Left cardiac atrium (tissue), 4 donors: ENCODE results near the gene SLC9A8. TPM values are rescaled to one million over a fixed set of nuclear protein-coding genes. Genes with fewer than 3 reads are reported as not detected.
A peak's percentile ranks its signal among the peaks of the same experiment; 100 is the strongest.

Experiments used
- ATAC-seq, 2 donors: fragments of 200-7000 bp; cut with Tn5 transposase; one replicate each; pipeline ENCODE4 v1.9.1; 2020; ENCODE audit warnings: mild to moderate bottlenecking in 2 of 2, moderate library complexity in 2 of 2
- DNase-seq: peaks from one replicate; pipeline ENCODE4 v3.0.0-alpha.2; 2020
- intact Hi-C, 2 donors: fragments of 100-400 bp; cut with DNase I; formaldehyde crosslinking; loops; one replicate each; pipeline versions ENCODE4 v1.14.1 to v1.15.1; 2022 to 2023
- total RNA-seq, 2 donors: library from RNA; stranded (reverse); fragmentation: NEBNext Ultra II Directional; extraction: Animal tissue kit (Norgen Biotek cat#: 25700); gene quantifications; one replicate each; pipeline ENCODE4 v1.2.1, GENCODE V29; 2021
- donor health status: DM: no; HTN: yes; CAD: no.
- donor health status: DM: no; HTN: yes; CAD: no; lungs with severe emphysema.
- donor health status: DM: yes; HTN: yes; CAD: no.
- donor health status: Dilated cardiomyopathy.

SLC9A8 gene
- total RNA-seq, 2 donors from 2014 or later: 6.4 to 6.5 TPM

DNA sequence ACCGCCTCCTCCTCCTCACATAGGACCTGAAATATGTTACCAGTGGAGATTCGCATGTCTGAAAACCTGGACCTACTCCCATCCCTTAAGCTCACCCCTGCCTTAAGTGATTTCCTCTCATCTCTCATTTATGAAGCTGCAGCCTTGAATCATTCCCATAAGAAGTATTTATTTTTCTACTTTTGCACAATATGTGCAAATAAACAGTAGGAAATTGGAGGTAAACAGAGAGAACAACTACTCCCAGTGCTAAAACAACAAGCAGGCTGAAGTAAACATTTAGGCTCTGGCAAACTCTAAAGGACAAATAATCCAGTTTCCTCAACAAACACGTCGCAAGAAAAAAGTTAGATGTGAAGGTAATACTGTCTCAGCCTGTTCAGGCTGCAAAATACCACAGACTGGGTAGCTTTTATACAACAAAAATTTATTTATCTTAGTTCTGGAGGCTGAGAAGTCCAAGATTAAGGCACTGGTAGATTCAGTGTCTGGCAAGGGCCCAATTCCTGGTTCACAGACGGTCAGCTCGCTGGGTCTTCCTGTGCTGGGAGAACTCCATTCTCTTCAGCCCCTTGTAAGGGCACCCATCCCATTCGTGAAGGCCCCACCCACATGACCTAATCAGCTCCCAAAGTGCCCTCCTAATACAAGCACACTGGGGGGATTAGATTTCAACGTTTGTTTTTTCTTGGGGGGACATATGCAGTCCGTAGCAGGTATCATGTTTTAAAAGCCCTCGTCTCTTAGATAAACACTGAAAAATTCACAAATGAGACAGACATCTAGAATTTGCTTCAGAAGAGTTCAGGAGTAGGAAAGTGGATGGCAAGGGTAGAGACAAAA, 87.1 kb downstream of the SLC9A8 start:
- no peak for DNase-seq
- intact Hi-C loops: no loop called here
- ATAC-seq: peak in 1 of 2 donors; percentile 17

DNA sequence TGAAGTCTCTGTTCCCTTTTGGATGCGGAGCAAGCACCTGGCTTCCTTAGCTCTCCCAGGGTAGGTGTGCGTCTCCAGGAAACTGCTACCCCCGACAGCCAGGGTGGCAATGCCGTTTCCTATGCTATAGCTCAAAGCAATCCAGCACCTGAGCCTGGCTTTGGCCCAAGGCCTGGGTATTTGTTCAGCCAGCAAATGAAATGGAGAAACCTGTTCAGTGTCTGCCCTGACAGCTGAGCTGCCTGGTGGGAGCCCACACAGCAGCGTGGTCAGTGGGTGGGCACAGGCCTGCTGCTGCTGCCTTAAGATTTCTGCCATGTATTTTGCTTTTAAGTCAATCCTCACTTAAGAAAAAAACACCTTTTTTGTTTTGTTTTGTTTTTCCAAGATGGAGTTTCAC, 89.0 kb downstream of the SLC9A8 start:
- no peak for ATAC-seq
- intact Hi-C loops: no loop called here
- no peak for DNase-seq

DNA sequence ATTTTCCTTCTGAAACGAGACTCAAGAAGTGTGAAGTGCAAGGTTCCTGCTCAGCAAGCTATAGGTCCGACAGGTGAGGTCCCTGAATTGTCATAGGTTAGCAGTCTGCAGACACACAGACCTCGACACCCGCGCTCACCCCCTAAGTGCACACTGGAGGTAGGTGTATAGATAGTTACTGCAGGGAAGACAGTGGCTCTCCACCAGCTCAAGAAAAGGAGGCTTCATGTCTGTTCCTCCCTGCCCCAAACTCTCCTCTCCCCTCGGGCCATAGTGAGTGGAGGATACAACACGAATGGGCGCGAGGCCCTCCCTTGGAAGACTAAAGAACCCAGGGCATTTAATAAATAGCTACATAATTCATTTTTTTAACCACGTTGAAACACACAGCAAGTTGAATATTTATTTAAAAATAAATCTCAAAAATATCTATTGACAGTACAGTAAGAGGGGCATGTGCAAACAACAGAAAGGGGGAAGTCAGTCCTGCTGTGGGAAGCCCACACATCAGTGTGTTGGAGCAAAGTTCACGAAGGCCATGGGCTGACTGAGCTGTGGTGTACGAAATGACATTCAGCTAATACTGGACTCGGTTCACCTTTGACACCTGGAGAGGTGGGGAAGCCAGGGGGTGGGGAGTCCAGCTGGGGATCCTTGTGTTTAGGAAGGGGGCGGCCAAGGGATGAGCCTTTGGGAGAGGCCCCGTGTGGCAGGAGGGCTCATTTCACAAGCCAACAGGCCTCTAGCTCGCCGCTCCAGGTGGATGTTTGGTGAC, 92.0 kb downstream of the SLC9A8 start:
- DNase-seq (no peak), ATAC-seq (no peak)
- intact Hi-C loops: no loop called here

DNA sequence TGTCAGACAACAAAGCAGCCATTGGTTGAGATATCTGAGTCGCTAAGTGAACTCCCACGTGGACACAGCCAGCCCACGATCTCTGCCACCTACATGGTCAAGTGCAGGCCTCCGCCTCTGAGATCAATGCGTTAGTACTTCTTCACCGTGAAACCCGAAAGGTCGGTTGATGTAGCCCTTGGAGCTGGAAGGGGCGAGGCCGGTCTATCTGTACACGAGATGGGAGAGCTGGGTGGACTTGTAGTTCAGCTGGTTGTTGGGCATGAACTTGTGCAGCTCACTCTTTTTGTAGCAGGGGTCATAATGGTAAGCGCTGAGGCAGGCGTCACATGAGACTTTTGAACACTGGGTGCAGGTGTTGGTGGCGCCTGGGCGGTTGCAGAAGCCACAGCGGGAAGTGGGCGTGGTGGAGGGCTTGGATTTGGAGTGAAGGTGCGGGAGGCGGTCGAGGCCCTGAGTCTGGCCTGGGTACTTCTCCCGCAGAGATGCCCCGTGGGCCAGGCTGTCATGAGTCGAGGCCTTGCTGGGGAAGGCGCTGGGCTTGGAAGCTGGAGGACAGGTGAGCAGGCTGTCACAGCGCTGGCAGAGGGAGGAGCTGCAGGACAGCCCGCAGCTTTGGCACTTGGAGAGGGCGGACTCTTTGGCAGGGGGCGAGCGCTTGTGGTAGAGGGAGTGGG, 92.9 kb downstream of the SLC9A8 start:
- ATAC-seq: no peak
- intact Hi-C loops: no loop called here
- DNase-seq: no peak

DNA sequence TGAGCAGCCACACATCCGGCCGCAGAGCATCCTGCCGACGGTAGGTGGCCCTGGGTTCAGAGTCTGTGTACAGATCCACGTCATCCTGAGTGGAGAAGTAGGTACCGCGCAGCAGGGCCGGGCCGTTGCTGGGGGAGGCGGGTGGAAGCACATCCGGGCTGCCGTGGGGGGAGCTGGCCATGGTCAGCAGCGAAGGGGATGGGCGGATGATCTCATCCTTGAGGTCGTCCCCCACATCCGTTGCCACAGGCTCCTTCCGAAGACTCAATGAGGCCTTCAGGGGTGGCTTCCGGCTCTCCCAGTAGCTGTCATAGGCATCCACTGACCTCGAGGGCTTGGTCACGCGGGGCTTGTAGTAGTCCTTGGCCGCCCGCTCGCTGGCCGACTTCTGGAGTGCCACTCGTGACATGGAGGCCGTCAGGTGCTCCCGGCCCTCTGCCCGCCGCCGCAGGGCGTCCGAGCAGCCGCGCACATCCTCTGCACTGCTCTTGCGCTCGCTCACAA, 93.5 kb downstream of the SLC9A8 start:
- intact Hi-C loops: no loop called here
- DNase-seq (no peak), ATAC-seq (no peak)

DNA sequence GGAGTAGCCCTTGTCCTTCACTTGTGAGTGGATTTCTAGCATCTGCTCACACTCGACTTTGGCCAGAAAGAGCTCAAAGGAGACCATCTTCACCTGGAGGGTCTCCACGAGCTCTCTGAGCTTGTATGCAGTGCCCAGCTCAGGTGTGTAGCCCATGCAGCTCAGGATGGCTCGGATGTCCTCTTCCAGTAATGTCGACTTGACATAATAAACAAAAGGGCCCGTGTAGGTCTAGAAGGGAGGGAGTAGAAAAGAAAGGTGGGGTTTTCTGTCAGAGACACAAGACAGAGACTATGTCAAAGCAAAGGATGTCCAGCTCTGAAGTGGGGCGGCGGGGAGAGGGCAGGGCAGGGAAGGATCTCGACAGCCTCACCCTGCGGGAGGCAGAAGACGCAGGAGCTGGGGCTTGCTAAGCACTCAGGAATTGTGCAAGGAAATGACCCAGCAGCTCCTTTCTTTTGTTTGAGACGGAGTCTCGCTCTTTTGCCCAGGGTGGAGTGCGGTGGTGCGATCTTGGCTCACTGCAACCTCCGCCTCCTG, 94.1 kb downstream of the SLC9A8 start:
- no peak for DNase-seq
- ATAC-seq: no peak
- intact Hi-C loops: no loop called here

DNA sequence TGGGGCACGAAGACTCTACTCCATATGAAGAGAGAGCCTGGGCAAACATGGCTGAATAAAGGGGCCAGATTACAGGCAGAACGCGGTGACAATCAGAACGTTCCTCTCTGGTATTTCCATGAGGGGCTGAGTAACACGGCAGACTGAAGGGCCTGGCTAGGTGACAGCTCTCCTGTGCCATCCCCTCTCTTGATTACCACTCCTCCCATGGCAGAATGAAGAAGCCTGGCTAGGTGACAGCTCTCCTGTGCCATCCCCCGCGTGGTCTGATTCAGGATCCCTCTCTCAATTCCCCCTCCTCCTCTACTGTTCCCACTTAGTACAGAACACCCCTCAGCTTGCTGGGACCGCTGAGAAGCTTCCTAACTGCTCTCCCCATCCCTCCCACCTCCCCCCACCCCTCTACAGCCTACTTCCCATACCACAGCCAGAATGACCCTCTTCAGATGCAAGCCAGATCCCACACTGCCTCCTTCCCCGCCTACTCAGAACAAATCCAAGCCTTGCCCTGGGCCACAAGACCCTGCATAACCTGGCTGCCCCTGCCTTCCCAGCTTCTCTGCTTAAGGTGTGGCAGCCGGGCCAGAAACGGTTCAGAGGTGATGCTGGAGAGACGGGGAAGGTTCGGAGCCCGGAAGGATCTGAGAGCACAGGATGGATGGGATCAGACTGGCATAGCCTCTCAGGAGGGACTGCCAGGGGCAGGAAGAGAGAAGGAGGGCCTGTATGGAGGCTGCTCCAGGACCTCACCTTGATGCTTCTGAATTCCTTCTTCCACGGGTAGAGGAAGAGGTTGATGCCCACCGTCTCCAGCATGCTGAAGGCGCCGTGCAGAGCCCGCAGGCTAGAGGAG, 95.0 kb downstream of the SLC9A8 start:
- no peak for DNase-seq
- intact Hi-C loops: no loop called here
- peak in 1 of 2 donors; percentile 55 for ATAC-seq

DNA sequence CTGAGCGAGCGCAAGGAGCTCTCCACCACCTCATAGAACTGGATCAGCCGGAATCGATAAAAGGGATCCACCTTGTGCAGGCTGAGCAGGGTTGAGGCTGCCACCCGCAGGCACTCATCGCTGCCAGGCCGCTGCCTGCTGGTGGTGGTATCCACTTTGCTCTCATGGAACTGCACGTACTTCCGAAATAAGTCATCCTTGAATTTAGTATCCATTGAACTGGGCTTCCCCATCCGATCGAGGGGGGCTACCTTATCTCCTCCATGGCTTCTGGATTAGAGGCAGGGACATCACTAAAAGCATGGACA, 95.6 kb downstream of the SLC9A8 start:
- DNase-seq (no peak), ATAC-seq (no peak)
- intact Hi-C loops: no loop called here

DNA sequence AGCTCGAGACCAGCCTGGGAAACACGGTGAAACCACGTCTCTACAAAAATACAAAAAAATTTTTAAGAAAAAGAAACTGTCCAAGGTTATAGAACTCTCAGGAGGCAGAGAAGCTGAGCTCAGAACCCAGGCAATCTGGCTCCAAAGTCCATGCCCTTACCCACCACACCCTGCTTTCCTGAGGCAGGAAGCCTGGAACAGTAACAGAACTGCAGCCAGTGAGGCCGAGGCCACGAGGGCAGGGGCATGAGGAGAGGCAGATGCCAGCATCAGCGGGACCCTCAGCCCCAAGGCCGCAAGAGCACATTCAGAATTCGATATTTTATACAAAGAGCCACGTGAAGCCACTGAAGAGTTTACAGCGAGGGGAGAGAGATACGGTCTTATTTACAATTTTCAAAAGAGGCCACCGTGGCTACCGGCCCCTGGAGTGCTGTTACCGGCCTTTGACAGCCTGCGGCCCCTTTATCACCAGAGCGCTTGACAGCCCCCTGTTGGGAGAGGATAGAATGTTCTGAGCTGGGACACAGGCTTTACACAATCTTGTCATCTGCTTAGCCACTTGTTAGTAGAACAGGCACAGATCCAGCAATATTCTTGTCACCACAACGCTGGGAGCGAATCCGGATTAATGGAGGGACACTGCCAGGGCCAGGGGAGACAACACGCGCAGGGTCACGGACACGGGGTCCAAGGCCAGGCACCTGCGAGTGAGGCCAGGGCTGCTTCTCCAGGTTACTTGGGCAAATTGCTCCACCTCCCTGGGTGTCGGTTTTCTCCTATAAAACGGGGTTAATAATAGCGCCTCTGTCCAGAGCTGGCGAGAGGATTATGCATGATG, 97.1 kb downstream of the SLC9A8 start:
- DNase-seq (no peak), ATAC-seq (peak; percentile 53 to 67)
- intact Hi-C loops: no loop called here

DNA sequence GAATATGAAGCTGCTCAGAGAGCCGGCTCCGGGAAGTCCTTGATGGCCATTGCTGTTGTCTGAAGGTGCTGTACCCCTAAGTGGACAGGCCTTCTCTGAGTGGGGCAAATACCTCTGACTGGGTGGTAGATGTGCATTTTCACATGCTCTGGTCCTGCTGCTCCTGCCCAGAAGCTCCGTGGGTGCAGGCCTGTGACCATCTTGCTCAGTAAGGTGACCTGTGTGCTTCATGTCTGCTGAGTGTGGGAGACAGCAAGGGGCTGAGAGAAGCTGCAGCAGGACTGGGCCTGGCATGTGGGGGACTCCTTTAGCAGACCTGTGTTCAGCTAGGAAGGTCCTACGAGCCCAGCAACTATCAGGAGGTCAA, 97.7 kb downstream of the SLC9A8 start:
- ATAC-seq (no peak), DNase-seq (no peak)
- intact Hi-C loops: no loop called here

DNA sequence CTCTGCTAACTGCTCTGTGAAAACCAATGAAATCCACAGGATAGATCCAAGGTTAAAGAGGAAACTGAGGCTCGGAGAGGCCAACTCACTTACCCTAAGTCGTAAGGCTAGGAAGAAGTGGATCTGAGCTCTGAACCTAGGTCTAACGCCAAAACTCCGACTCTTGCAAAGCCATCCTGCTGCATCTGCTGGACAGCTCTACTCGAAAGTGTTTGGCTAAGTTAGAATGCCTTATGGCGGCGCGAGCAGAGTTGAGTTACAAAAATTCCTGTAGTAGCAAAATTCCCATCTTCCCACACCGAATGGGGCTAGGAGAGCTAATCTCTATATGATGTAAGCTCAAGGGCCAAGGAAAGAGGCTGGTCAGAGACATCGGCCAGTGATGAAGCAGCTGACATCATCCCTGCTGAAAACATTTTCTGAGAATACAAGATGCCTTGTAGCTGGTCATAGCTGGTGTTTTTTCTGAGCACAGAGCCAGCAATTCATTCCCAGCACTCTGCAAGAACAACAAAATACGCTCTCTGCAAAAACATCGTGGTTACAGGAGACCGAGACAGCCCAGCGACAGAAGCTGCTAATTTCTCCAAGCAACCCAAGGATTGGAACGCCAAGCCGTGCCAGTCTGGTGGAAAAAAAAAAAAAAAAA, 100.9 kb downstream of the SLC9A8 start:
- intact Hi-C loops: no loop called here
- DNase-seq (no peak), ATAC-seq (no peak)

DNA sequence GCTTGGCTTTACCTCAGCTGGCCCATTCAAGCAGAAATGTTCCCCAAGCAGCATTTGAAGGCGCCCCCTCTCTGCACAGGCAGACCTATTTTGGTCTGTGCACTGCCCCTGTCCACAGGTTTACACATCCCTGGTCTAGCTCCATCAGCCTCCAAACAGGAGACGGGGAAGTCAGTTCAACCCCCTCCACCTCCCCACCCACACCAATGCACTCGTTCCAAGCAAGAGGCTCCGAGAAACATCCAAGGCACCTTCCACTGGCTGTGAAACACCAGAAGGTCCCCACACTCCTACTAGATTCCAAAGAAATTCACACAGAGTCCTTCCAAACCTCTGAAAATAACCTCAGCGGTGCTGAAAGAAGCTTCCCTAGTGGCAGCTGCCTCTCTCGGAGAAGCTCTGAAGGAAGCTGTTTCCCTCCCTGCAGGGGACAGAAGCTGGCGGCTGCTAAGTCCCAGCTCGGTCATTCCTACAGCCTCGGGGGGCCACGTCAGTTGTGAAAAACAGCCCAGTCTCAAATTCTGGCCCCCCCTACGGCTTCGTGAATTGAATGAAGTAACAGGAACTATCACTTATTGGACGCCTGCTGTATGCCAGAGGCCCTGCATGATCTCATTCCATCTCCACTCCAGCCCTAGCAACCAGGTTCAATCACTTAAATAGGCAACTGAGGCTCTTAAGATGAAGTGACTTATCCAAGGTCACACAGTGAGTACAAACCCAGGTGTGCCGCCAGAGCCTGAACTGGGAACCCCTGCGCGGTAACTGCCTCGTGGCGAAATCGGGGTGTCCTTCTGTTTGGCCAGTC, 101.9 kb downstream of the SLC9A8 start:
- ATAC-seq (no peak), DNase-seq (no peak)
- intact Hi-C loops: no loop called here

DNA sequence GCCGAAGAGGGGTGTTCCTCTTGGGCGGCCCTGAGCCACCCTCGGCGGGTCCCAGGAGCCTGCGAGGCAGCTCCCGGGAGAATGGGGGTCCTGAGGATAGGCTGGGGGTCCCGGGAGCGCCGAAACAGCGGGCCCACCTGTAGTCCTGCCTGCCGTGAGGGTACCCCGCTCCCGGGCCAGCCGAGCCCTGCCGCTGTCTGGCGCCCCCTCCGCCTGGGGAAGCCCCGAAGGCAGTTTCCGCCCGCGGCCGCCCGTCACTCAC, 102.4 kb downstream of the SLC9A8 start:
- DNase-seq (no peak), ATAC-seq (peak; percentile 18 to 37)
- intact Hi-C loops: no loop called here

DNA sequence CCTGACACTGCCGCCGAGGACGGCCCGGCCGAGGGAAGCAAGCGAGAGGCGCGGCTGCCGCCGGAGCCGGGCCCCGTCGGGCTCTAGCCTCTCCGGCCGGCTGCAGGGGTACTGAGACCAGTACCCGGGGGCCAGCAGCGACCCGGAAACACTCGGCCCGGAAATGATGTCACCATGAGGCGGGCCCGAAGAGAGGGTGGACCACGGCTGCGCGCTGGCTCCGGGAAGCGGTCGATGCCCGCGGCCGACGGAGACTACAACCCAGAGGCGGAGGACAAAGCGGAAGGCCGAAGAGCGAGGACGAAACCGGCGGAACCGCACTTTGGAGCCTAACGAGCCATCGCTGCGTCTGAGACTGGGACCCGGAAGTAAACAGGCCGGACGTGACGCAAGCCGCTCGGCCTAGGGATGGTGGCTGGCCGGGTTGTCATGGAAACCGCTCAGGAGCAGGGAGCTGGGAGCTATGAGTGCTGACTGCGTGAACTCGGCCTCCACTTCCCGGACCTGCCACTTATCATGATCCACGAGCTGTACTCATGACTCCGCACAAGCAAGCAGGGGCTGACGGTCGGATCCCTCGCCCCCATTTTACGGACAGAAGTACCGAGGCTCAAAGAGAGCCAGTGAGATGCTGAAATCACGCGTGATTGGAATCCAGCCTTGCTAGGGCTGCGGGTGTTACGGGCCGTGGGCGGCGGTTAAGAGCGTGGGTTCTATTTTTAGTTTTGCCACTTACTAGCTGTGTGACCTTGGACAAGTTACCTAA, 102.9 kb downstream of the SLC9A8 start, which contains the start of gene SPATA2:
Gene SPATA2 (minus strand): TSS at position 150 of the 766 bp plus-strand sequence. CDS start 7,039 bp downstream, outside the sequence.
- intact Hi-C loops: no loop called here
- peak; percentile 96 to 97 for ATAC-seq
- peak; percentile 99 for DNase-seq

DNA sequence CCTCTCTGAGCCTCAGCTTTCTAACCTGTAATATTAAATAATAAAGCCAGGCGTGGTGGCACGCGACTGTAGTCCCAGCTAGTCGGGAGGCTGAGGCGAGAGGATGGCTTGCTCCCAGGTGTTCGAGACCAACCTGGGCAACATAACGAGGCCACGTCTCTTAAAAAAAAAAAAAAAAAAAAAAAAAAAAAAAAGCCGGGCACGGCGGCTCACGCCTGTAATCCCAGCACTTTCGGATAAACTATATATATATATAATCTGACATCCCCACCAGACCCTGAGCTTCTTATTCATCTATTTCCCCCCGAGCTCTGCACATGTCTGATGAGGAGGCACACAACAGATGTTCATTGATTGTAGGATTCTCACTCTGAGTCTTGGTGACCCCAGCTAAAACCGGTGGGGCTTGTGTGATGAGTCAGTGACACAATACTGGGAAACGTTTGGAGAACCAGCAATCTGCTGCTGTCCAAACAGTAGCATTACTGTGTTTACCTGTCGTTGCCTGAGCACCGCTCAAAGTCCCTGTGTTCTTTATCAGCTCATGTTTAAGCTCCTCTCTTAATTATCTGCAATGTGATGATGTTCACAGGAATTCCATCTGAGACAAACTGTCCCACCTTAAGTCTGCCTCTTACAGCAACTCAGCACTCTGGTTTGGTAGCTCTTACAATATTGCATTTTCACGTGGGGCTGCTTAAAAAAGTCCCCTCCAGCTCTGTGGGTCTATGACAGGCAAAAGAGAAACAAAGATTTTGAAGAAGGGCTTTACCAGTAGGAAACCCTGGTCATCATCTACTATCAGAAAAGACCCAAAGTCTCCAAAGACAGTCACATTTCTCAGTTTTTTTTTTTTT, 103.7 kb downstream of the SLC9A8 start:
- intact Hi-C loops: no loop called here
- no peak for DNase-seq
- ATAC-seq: peak in 1 of 2 donors; percentile 2
